HCT116 (cell line): ENCODE data around the gene ADAMTS16. TPM values are rescaled to one million over a fixed set of nuclear protein-coding genes. Genes with fewer than 3 reads are reported as not detected.

ENCODE experiments used
- ATAC-seq: fragments of 200-7000 bp; cut with Tn5 transposase; 2 replicates; pipeline ENCODE4 v1.9.1; 2020; ENCODE audit warnings: mild to moderate bottlenecking, moderate library complexity
- BruUV-seq: library from RNA; stranded (reverse); fragments of 400-500 nt; replicated peaks from 2 replicates; lab custom pipeline; 2021; lab: Mats Ljungman, UMichigan
- CTCF ChIA-PET: fragments of 300-600 bp; sonication (Branson Sonifier 250); formaldehyde crosslinking; loops from one replicate; lab custom pipeline; 2021; ENCODE audit warnings: antibody characterized with exemption; lab: Charles Lee
- POLR2A ChIA-PET: fragments of 300-600, 350-600 bp; sonication (Branson Sonifier 250); formaldehyde crosslinking; loops from one replicate; lab custom pipeline; 2021; ENCODE audit warnings: antibody characterized with exemption; lab: Charles Lee
- RAD21 ChIA-PET, 2 experiments: fragments of 300-600 bp; sonication (Branson Sonifier 250); formaldehyde crosslinking; loops; one replicate each; lab custom pipeline; 2023; ENCODE audit warnings: low total read pairs in 2 of 2; ENCODE audit not compliant: uncharacterized antibody in 2 of 2, unreplicated experiment in 2 of 2, low non-redundant PET in 1 of 2; lab: Charles Lee
- DNase-seq: peaks from one replicate; pipeline ENCODE4 v3.0.0-alpha.2; 2010; ENCODE audit warnings: low read depth, low spot score
- H2AFZ ChIP-seq: fragments of 200-600 bp; shearing (Covaris generic), sonication (generic); 2 replicates; pipeline ENCODE4 v1.6.1; 2017; ENCODE audit warnings: low read depth, mixed run types, mixed read lengths, antibody characterized with exemption, low read length; ENCODE audit not compliant: poor library complexity, severe bottlenecking
- H3K27ac ChIP-seq: 2 replicates; pipeline ENCODE4 v1.5.1; 2012; ENCODE audit warnings: low read depth, low read length
- H3K27me3 ChIP-seq: fragments of 200-600 bp; sonication (generic); 2 replicates; pipeline ENCODE4 v1.6.1; 2016; ENCODE audit warnings: mixed run types, low read length, mixed read lengths; ENCODE audit not compliant: insufficient read depth
- H3K36me3 ChIP-seq, 2 experiments: fragments of 200-500 bp in 1 of 2; fragments of 200-600 bp in 1 of 2; sonication (Bioruptor generic) in 1 of 2; sonication (generic) in 1 of 2; 2 replicates each; pipeline versions ENCODE4 v1.5.1 to v1.6.1; 2014 to 2016; ENCODE audit warnings: low read length in 2 of 2, inconsistent platforms in 1 of 2, mixed read lengths in 1 of 2, mixed run types in 1 of 2; ENCODE audit not compliant: insufficient read depth in 2 of 2, control insufficient read depth in 1 of 2
- H3K4me1 ChIP-seq, 2 experiments: fragments of 200-600 bp in 1 of 2; sonication (generic) in 1 of 2; 2 replicates each; pipeline versions ENCODE4 v1.5.1 to v1.6.1; 2012 to 2017; ENCODE audit warnings: low read length in 2 of 2, inconsistent platforms in 1 of 2, mild to moderate bottlenecking in 1 of 2, mixed read lengths in 1 of 2, mixed run types in 1 of 2, moderate library complexity in 1 of 2; ENCODE audit not compliant: insufficient read depth in 2 of 2, control insufficient read depth in 1 of 2
- H3K4me2 ChIP-seq: fragments of 200-600 bp; sonication (generic); 2 replicates; pipeline ENCODE4 v1.6.1; 2017; ENCODE audit warnings: mixed run types, low read length, mixed read lengths
- H3K4me3 ChIP-seq, 2 experiments: fragments of 200-600 bp in 1 of 2; sonication (generic) in 1 of 2; replicated peaks in 1 of 2; 2 replicates each; pipeline ENCODE4 v1.5.1; 2011 to 2016; ENCODE audit warnings: low read length in 2 of 2, control low read depth in 1 of 2, low read depth in 1 of 2, mild to moderate bottlenecking in 1 of 2, mixed read lengths in 1 of 2, mixed run types in 1 of 2
- H3K79me2 ChIP-seq: fragments of 200-600 bp; sonication (generic); 2 replicates; pipeline ENCODE4 v1.6.1; 2017; ENCODE audit warnings: mild to moderate bottlenecking, mixed run types, low read length, moderate library complexity, mixed read lengths; ENCODE audit not compliant: insufficient read depth
- H3K9ac ChIP-seq: fragments of 200-600 bp; sonication (generic); 2 replicates; pipeline ENCODE4 v1.6.1; 2016; ENCODE audit warnings: low read length, mixed read lengths
- H3K9me2 ChIP-seq: fragments of 200-600 bp; sonication (generic), shearing (Covaris generic); 2 replicates; pipeline ENCODE4 v1.6.1; 2017; ENCODE audit warnings: mixed run types, mild to moderate bottlenecking, moderate library complexity; ENCODE audit not compliant: insufficient read depth
- H3K9me3 ChIP-seq, 2 experiments: fragments of 200-500 bp in 1 of 2; fragments of 200-600 bp in 1 of 2; sonication (Bioruptor generic) in 1 of 2; sonication (generic) in 1 of 2; 2 replicates each; pipeline ENCODE4 v1.6.1; 2014 to 2017; ENCODE audit warnings: low read length in 2 of 2, mixed read lengths in 2 of 2, inconsistent platforms in 1 of 2, low read depth in 1 of 2, mild to moderate bottlenecking in 1 of 2, mixed run types in 1 of 2, moderate library complexity in 1 of 2; ENCODE audit not compliant: control insufficient read depth in 1 of 2, insufficient read depth in 1 of 2
- H4K20me1 ChIP-seq: fragments of 200-600 bp; sonication (generic), shearing (Covaris generic); 2 replicates; pipeline ENCODE4 v1.6.1; 2017; ENCODE audit warnings: mixed run types, mild to moderate bottlenecking, moderate library complexity; ENCODE audit not compliant: insufficient read depth
- CEBPB ChIP-seq: IDR thresholded peaks from 2 replicates; pipeline ENCODE4 v1.6.1; 2012; ENCODE audit warnings: low read depth
- CTCF ChIP-seq, 3 experiments: fragments of 200-600 bp in 1 of 3; sonication (generic) in 1 of 3; IDR thresholded peaks in 2 of 3; conservative IDR thresholded peaks in 1 of 3; 2 replicates each; pipeline ENCODE4 v1.5.1; 2012 to 2017; ENCODE audit warnings: low read depth in 2 of 3, low read length in 2 of 3, antibody characterized with exemption in 1 of 3, borderline replicate concordance in 1 of 3, control low read depth in 1 of 3, mild to moderate bottlenecking in 1 of 3, mixed read lengths in 1 of 3, mixed run types in 1 of 3, moderate library complexity in 1 of 3; ENCODE audit not compliant: insufficient read depth in 1 of 3
- JUND ChIP-seq: IDR thresholded peaks from 2 replicates; pipeline ENCODE4 v1.6.1; 2012
- POLR2A ChIP-seq: IDR thresholded peaks from 2 replicates; pipeline ENCODE4 v1.7.0; 2011; ENCODE audit warnings: borderline replicate concordance; ENCODE audit not compliant: insufficient read depth, insufficient read length; ENCODE audit errors: extremely low read depth
- SRF ChIP-seq: IDR thresholded peaks from 2 replicates; pipeline ENCODE4 v1.6.1; 2012; ENCODE audit warnings: low read depth
- YY1 ChIP-seq: IDR thresholded peaks from 2 replicates; pipeline ENCODE4 v1.6.1; 2011; ENCODE audit warnings: low read length, low read depth, moderate library complexity, mild to moderate bottlenecking; ENCODE audit not compliant: insufficient replicate concordance; ENCODE audit errors: extremely low read depth
- ZNF274 ChIP-seq: fragments of 200-500 bp; sonication (Bioruptor generic); IDR thresholded peaks from 2 replicates; pipeline ENCODE4 v1.6.1; 2014; ENCODE audit warnings: mild to moderate bottlenecking, low read depth, low read length, inconsistent platforms
- intact Hi-C: fragments of 100-400 bp; cut with micrococcal nuclease; formaldehyde crosslinking; loops from 2 replicates; pipeline ENCODE4 v1.10.0; 2022
- total RNA-seq: library from RNA; stranded (reverse); gene quantifications from one replicate; pipeline ENCODE4 v1.2.1, GENCODE V29; 2021; ENCODE audit not compliant: unreplicated experiment
- TF ChIP-seq, protein P1 (sequence below): IDR thresholded peaks from 2 replicates; pipeline ENCODE4 v1.6.1; 2012; ENCODE audit warnings: low read depth

ADAMTS16 gene
- total RNA-seq, 1 experiment from 2014 or later, result 2.4 TPM

DNA sequence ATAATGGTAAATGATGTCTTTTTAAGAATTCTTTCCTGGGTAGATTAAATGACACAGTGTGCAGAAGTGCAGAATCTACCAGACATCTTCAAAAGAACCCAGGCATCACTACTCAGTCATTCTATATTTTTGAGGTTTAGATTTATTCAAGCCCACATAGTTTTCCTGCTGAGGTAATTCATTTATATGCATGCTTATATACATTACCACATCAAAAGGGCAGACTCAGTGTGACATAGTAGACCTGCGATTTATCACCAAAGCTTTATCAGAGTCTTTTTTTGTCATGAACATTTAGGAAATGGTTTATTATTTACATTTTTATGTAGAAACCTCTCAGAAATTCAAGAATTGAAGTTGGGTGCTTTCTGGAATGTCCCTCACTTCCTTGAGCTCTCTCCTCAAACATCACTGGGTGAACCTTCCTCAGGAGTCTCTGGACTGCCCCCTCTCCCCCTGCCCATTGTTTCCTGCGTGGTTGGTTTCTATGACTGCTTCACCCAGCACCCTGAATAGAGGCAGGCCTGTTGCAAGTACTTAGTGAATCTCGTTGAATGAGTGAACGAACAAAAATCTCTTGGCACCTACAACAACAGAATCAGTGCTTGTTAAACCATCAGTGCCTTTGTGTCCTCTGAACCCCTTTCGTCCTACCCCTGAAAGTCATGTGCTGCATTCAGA lies 42.5 kb downstream of the ADAMTS16 start:
- no peak for ATAC-seq
- Histone ChIP-seq H3K4me2 (no peak overlapping the region), H3K27ac (no peak overlapping the region), H3K4me3 (no peak overlapping the region), H2AFZ (no peak overlapping the region), H4K20me1 (no peaks in the 10 kb centered on the region), H3K9me2 (no peaks in the 10 kb centered on the region), H3K4me1 (peaks cover 0 to 11% of the 10 kb centered on the region in 2 experiments; a peak in 2 of 4 replicates), H3K9me3 (no peaks in the 10 kb centered on the region), H3K9ac (no peak overlapping the region), H3K36me3 (no peaks in the 10 kb centered on the region), H3K27me3 (no peaks in the 10 kb centered on the region), H3K79me2 (no peaks in the 10 kb centered on the region)
- no peak for DNase-seq
- ChIA-PET CTCF (no interaction called here), POLR2A (no interaction called here), RAD21 (no interaction called here)
- BruUV-seq, result no TSS peak
- TF ChIP-seq, protein P1, sequence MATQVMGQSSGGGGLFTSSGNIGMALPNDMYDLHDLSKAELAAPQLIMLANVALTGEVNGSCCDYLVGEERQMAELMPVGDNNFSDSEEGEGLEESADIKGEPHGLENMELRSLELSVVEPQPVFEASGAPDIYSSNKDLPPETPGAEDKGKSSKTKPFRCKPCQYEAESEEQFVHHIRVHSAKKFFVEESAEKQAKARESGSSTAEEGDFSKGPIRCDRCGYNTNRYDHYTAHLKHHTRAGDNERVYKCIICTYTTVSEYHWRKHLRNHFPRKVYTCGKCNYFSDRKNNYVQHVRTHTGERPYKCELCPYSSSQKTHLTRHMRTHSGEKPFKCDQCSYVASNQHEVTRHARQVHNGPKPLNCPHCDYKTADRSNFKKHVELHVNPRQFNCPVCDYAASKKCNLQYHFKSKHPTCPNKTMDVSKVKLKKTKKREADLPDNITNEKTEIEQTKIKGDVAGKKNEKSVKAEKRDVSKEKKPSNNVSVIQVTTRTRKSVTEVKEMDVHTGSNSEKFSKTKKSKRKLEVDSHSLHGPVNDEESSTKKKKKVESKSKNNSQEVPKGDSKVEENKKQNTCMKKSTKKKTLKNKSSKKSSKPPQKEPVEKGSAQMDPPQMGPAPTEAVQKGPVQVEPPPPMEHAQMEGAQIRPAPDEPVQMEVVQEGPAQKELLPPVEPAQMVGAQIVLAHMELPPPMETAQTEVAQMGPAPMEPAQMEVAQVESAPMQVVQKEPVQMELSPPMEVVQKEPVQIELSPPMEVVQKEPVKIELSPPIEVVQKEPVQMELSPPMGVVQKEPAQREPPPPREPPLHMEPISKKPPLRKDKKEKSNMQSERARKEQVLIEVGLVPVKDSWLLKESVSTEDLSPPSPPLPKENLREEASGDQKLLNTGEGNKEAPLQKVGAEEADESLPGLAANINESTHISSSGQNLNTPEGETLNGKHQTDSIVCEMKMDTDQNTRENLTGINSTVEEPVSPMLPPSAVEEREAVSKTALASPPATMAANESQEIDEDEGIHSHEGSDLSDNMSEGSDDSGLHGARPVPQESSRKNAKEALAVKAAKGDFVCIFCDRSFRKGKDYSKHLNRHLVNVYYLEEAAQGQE, result no peak
- no peak for TF ChIP-seq JUND
- intact Hi-C loops, result no loop called here

- RAD21 ChIA-PET, result no interaction called here
- ATAC-seq, result no peak
Measured at GRCh38 chr5:5183189-5183699, 43.1 kb downstream of the ADAMTS16 start.

More at GRCh38 chr5:5183189-5183699, 43.1 kb downstream of the ADAMTS16 start:
- Histone ChIP-seq H3K9me2 (no peaks in the 10 kb centered on the region), H3K27ac (no peak overlapping the region), H4K20me1 (no peaks in the 10 kb centered on the region), H3K9ac (no peak overlapping the region), H3K4me3 (no peak overlapping the region), H3K4me2 (no peak overlapping the region), H3K79me2 (no peaks in the 10 kb centered on the region), H3K36me3 (no peaks in the 10 kb centered on the region), H2AFZ (no peak overlapping the region)
- BruUV-seq, result no TSS peak
- ChIA-PET CTCF (no interaction called here), POLR2A (no interaction called here)
- no peak for DNase-seq
- TF ChIP-seq ZNF274 (no peak), SRF (no peak), CEBPB (no peak), CTCF (IDR thresholded peaks at IDR 0.05 in 2 of 3, conservative IDR thresholded peaks at IDR 0.05 in 1 of 3; ENCODE audit: borderline replicate concordance in 1 of 3, insufficient read depth in 1 of 3, low read depth in 2 of 3, low read length in 2 of 3) (no peak), YY1 (no peak), POLR2A (no peak)
- TF ChIP-seq, all 23 proteins: peak for 0
- intact Hi-C loops, result no loop called here
- peaks cover 0 to 7% of the 10 kb centered on the region in 2 experiments; a peak in 2 of 4 replicates for H3K4me1 ChIP-seq
- no peaks in the 10 kb centered on the region for H3K27me3 ChIP-seq
- no peaks in the 10 kb centered on the region for H3K9me3 ChIP-seq
